HCT116 (cell line): ENCODE data around the gene KIF12. TPM values are rescaled to one million over a fixed set of nuclear protein-coding genes. Genes with fewer than 3 reads are reported as not detected.

ENCODE experiments used
- ATAC-seq: fragments of 200-7000 bp; cut with Tn5 transposase; 2 replicates; pipeline ENCODE4 v1.9.1; 2020; ENCODE audit warnings: mild to moderate bottlenecking, moderate library complexity
- BruUV-seq: library from RNA; stranded (reverse); fragments of 400-500 nt; replicated peaks from 2 replicates; lab custom pipeline; 2021; lab: Mats Ljungman, UMichigan
- CTCF ChIA-PET: fragments of 300-600 bp; sonication (Branson Sonifier 250); formaldehyde crosslinking; loops from one replicate; lab custom pipeline; 2021; ENCODE audit warnings: antibody characterized with exemption; lab: Charles Lee
- POLR2A ChIA-PET: fragments of 300-600, 350-600 bp; sonication (Branson Sonifier 250); formaldehyde crosslinking; loops from one replicate; lab custom pipeline; 2021; ENCODE audit warnings: antibody characterized with exemption; lab: Charles Lee
- RAD21 ChIA-PET, 2 experiments: fragments of 300-600 bp; sonication (Branson Sonifier 250); formaldehyde crosslinking; loops; one replicate each; lab custom pipeline; 2023; ENCODE audit warnings: low total read pairs in 2 of 2; ENCODE audit not compliant: uncharacterized antibody in 2 of 2, unreplicated experiment in 2 of 2, low non-redundant PET in 1 of 2; lab: Charles Lee
- DNase-seq: peaks from one replicate; pipeline ENCODE4 v3.0.0-alpha.2; 2010; ENCODE audit warnings: low read depth, low spot score
- H2AFZ ChIP-seq: fragments of 200-600 bp; shearing (Covaris generic), sonication (generic); 2 replicates; pipeline ENCODE4 v1.6.1; 2017; ENCODE audit warnings: low read depth, mixed run types, mixed read lengths, antibody characterized with exemption, low read length; ENCODE audit not compliant: poor library complexity, severe bottlenecking
- H3K27ac ChIP-seq: 2 replicates; pipeline ENCODE4 v1.5.1; 2012; ENCODE audit warnings: low read depth, low read length
- H3K27me3 ChIP-seq: fragments of 200-600 bp; sonication (generic); 2 replicates; pipeline ENCODE4 v1.6.1; 2016; ENCODE audit warnings: mixed run types, low read length, mixed read lengths; ENCODE audit not compliant: insufficient read depth
- H3K36me3 ChIP-seq, 2 experiments: fragments of 200-500 bp in 1 of 2; fragments of 200-600 bp in 1 of 2; sonication (Bioruptor generic) in 1 of 2; sonication (generic) in 1 of 2; 2 replicates each; pipeline versions ENCODE4 v1.5.1 to v1.6.1; 2014 to 2016; ENCODE audit warnings: low read length in 2 of 2, inconsistent platforms in 1 of 2, mixed read lengths in 1 of 2, mixed run types in 1 of 2; ENCODE audit not compliant: insufficient read depth in 2 of 2, control insufficient read depth in 1 of 2
- H3K4me1 ChIP-seq, 2 experiments: fragments of 200-600 bp in 1 of 2; sonication (generic) in 1 of 2; 2 replicates each; pipeline versions ENCODE4 v1.5.1 to v1.6.1; 2012 to 2017; ENCODE audit warnings: low read length in 2 of 2, inconsistent platforms in 1 of 2, mild to moderate bottlenecking in 1 of 2, mixed read lengths in 1 of 2, mixed run types in 1 of 2, moderate library complexity in 1 of 2; ENCODE audit not compliant: insufficient read depth in 2 of 2, control insufficient read depth in 1 of 2
- H3K4me2 ChIP-seq: fragments of 200-600 bp; sonication (generic); 2 replicates; pipeline ENCODE4 v1.6.1; 2017; ENCODE audit warnings: mixed run types, low read length, mixed read lengths
- H3K4me3 ChIP-seq, 2 experiments: fragments of 200-600 bp in 1 of 2; sonication (generic) in 1 of 2; replicated peaks in 1 of 2; 2 replicates each; pipeline ENCODE4 v1.5.1; 2011 to 2016; ENCODE audit warnings: low read length in 2 of 2, control low read depth in 1 of 2, low read depth in 1 of 2, mild to moderate bottlenecking in 1 of 2, mixed read lengths in 1 of 2, mixed run types in 1 of 2
- H3K79me2 ChIP-seq: fragments of 200-600 bp; sonication (generic); 2 replicates; pipeline ENCODE4 v1.6.1; 2017; ENCODE audit warnings: mild to moderate bottlenecking, mixed run types, low read length, moderate library complexity, mixed read lengths; ENCODE audit not compliant: insufficient read depth
- H3K9ac ChIP-seq: fragments of 200-600 bp; sonication (generic); 2 replicates; pipeline ENCODE4 v1.6.1; 2016; ENCODE audit warnings: low read length, mixed read lengths
- H3K9me2 ChIP-seq: fragments of 200-600 bp; sonication (generic), shearing (Covaris generic); 2 replicates; pipeline ENCODE4 v1.6.1; 2017; ENCODE audit warnings: mixed run types, mild to moderate bottlenecking, moderate library complexity; ENCODE audit not compliant: insufficient read depth
- H3K9me3 ChIP-seq, 2 experiments: fragments of 200-500 bp in 1 of 2; fragments of 200-600 bp in 1 of 2; sonication (Bioruptor generic) in 1 of 2; sonication (generic) in 1 of 2; 2 replicates each; pipeline ENCODE4 v1.6.1; 2014 to 2017; ENCODE audit warnings: low read length in 2 of 2, mixed read lengths in 2 of 2, inconsistent platforms in 1 of 2, low read depth in 1 of 2, mild to moderate bottlenecking in 1 of 2, mixed run types in 1 of 2, moderate library complexity in 1 of 2; ENCODE audit not compliant: control insufficient read depth in 1 of 2, insufficient read depth in 1 of 2
- H4K20me1 ChIP-seq: fragments of 200-600 bp; sonication (generic), shearing (Covaris generic); 2 replicates; pipeline ENCODE4 v1.6.1; 2017; ENCODE audit warnings: mixed run types, mild to moderate bottlenecking, moderate library complexity; ENCODE audit not compliant: insufficient read depth
- ATF3 ChIP-seq: IDR thresholded peaks from 2 replicates; pipeline ENCODE4 v1.6.1; 2012
- CEBPB ChIP-seq: IDR thresholded peaks from 2 replicates; pipeline ENCODE4 v1.6.1; 2012; ENCODE audit warnings: low read depth
- EZH2 ChIP-seq: fragments of 200-600 bp; sonication (generic); IDR thresholded peaks from 2 replicates; pipeline ENCODE4 v1.6.1; 2017; ENCODE audit warnings: antibody characterized with exemption, mixed run types
- MAX ChIP-seq: IDR thresholded peaks from 2 replicates; pipeline ENCODE4 v1.6.1; 2012
- REST ChIP-seq: IDR thresholded peaks from 2 replicates; pipeline ENCODE4 v1.6.1; 2012; ENCODE audit warnings: low read depth
- ZNF274 ChIP-seq: fragments of 200-500 bp; sonication (Bioruptor generic); IDR thresholded peaks from 2 replicates; pipeline ENCODE4 v1.6.1; 2014; ENCODE audit warnings: mild to moderate bottlenecking, low read depth, low read length, inconsistent platforms
- intact Hi-C: fragments of 100-400 bp; cut with micrococcal nuclease; formaldehyde crosslinking; loops from 2 replicates; pipeline ENCODE4 v1.10.0; 2022
- total RNA-seq: library from RNA; stranded (reverse); gene quantifications from one replicate; pipeline ENCODE4 v1.2.1, GENCODE V29; 2021; ENCODE audit not compliant: unreplicated experiment

Gene KIF12
- total RNA-seq, 1 experiment from 2014 or later: 6.4 TPM

GRCh38 chr9:114140401-114140800 lies 41.3 kb upstream of the KIF12 start:
- no peak overlapping the region for H3K27ac ChIP-seq
- H3K9me3 ChIP-seq: no peaks in the 10 kb centered on the region
- BruUV-seq: no TSS peak
- H3K4me2 ChIP-seq: no peak overlapping the region
- intact Hi-C loops: no loop called here
- H4K20me1 ChIP-seq: no peaks in the 10 kb centered on the region
- ChIA-PET RAD21 (no interaction called here), CTCF (no interaction called here), POLR2A (interaction anchor here (0.5 kb wide), 1 partner anchor 42 kb away, joined by 6 read pairs; no protein-coding TSS in a partner anchor)
- peaks cover 25% of the 10 kb centered on the region for H3K27me3 ChIP-seq
- no peak overlapping the region for H2AFZ ChIP-seq
- no peaks in the 10 kb centered on the region for H3K36me3 ChIP-seq
- DNase-seq (no peak), ATAC-seq (no peak)
- no peak overlapping the region for H3K4me3 ChIP-seq
- TF ChIP-seq MAX: no peak
- no peak for TF ChIP-seq ZNF274
- TF ChIP-seq REST: no peak
- no peak for TF ChIP-seq EZH2
- no peak for TF ChIP-seq ATF3
- TF ChIP-seq CEBPB: no peak
- H3K79me2 ChIP-seq: no peaks in the 10 kb centered on the region
- no peak overlapping the region for H3K9ac ChIP-seq
- H3K9me2 ChIP-seq: no peaks in the 10 kb centered on the region
- no peaks in the 10 kb centered on the region for H3K4me1 ChIP-seq
